Activated T-helper 17 cell treated with anti-CD3 and anti-CD28 coated beads, Interleukin-2, amount 50 U/mL, for 72 hours (primary cell): ENCODE measurements around the gene PDIA2. TPM values are rescaled to one million over a fixed set of nuclear protein-coding genes. Genes with fewer than 3 reads are reported as not detected.

Experiments used
- ATAC-seq: fragments of 150-1000 bp; cut with Tn5 transposase; replicated peaks from 2 replicates; pipeline ENCODE4 v1.10.0; 2021; ENCODE audit warnings: mild to moderate bottlenecking, moderate library complexity
- H3K27ac Mint-ChIP-seq: one replicate; pipeline ENCODE4 v1.8.0; 2022; ENCODE audit warnings: mixed read lengths
- H3K27me3 Mint-ChIP-seq: one replicate; pipeline ENCODE4 v1.8.0; 2022; ENCODE audit warnings: mixed read lengths
- H3K36me3 Mint-ChIP-seq: one replicate; pipeline ENCODE4 v1.8.0; 2022; ENCODE audit warnings: low read depth, mild to moderate bottlenecking, mixed read lengths
- H3K4me1 Mint-ChIP-seq: one replicate; pipeline ENCODE4 v1.8.0; 2022; ENCODE audit warnings: mixed read lengths
- H3K4me3 Mint-ChIP-seq: one replicate; pipeline ENCODE4 v1.8.0; 2022; ENCODE audit warnings: mild to moderate bottlenecking, mixed read lengths
- H3K9me3 Mint-ChIP-seq: one replicate; pipeline ENCODE4 v1.8.0; 2022; ENCODE audit warnings: mixed read lengths
- total RNA-seq, 2 donors: library from RNA; stranded (reverse); gene quantifications; one replicate each; pipeline ENCODE4 v1.2.3, GENCODE V29; 2022

The PDIA2 gene
- total RNA-seq, 2 donors from 2014 or later: not detected

GRCh38 chr16:268141-269053 lies 14.6 kb upstream of the PDIA2 start:
- Mint-ChIP-seq H3K27me3 (no peaks in the 10 kb centered on the region), H3K4me1 (no peaks in the 10 kb centered on the region), H3K27ac (no peak overlapping the region), H3K9me3 (no peaks in the 10 kb centered on the region), H3K4me3 (no peak overlapping the region), H3K36me3 (no peaks in the 10 kb centered on the region)
- ATAC-seq: no peak

- H3K4me1 Mint-ChIP-seq: no peaks in the 10 kb centered on the region
- no peak overlapping the region for H3K4me3 Mint-ChIP-seq
- H3K27me3 Mint-ChIP-seq: no peaks in the 10 kb centered on the region
- no peaks in the 10 kb centered on the region for H3K36me3 Mint-ChIP-seq
- ATAC-seq: no peak
- H3K27ac Mint-ChIP-seq: no peak overlapping the region
- no peaks in the 10 kb centered on the region for H3K9me3 Mint-ChIP-seq
These were observed 13.7 kb upstream of the PDIA2 start for GRCh38 chr16:269061-269796.

DNA sequence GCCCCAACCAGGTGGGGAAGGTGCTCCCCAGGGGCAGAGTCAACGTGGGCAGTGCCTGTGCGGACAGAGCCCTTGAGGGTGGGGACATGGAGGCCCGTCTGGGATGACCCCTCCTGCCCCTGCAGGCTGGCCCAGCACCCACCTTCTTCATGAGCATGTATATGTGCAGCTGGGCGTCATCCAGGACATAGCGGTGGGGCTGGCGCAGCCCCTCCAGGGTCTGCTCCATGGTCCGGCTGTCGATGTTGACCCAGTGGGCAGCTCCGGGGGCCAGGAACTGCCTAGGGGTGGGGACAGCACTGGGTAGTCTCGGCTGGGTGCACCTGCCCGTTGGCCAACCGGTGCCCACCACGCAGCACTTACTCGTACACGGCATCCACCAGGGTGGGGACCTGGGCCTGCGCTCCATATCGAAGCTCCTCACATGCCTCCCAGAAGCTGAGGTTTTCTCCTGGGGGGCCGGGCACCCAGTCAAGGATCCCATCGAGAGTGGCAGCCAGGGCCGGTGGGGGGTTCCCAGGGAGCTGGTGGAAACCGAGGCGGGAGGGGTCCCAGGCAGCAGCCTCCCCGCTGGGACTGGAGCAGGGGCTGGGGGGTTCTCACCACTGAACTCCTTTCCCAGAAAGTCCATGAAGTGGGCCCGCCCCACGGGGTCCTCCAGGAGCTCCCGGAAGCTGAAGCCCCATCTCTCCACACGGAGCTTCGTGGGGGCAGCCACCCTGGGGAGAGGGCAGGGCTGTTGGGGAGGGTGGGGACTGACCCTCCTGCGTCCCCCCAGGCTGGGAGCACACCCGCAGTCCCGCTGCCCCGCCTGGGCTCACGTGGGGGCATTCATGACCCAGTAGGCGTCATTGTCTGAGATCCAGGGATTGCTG lies 12.3 kb upstream of the PDIA2 start:
- Mint-ChIP-seq H3K27me3 (no peaks in the 10 kb centered on the region), H3K4me3 (no peak overlapping the region)

DNA sequence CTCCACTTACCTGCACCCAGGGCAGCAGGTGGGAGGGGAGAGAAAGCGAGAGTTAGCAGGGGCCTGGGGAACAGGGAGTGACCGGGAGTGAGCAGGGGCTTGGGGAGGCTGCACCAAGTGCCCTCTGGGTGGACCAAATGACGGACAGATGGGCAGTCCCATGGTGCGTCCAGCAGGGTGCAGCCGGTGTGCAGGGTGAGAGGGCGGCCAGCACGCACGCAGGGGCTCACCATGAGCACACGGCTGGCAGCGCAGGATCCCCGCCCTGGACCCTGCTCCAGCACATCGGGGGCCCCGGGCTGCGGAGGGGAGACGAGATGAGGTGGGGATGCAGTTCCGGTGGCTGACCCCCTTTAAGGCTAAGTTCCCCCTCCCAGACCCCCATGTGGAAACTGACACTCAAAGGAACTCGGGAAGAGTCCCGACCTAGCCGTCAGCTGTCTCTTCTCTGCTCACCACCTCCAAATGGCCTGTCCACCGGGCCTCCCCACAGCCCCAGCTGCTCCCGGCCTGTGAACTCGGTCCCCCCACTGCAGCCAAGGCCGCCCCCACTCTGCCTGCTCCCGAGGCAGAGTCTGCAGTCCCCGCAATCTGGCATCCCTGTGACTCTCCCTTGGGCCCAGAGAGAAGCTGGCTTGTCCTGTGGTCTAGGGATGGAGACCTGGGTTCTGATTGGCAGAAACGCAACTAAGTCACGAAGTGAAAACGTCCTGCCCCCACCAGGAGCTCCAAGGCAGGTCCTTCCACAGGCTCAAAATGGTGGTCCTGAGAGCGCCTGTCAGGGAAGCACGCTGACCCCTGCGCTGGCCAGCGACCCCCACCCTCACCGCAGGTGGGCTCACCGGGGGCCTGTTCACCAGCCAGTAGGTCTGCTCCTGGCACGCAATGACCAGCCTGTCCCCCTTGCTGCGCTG lies 10.1 kb upstream of the PDIA2 start:
- H3K27me3 Mint-ChIP-seq: peaks cover 3% of the 10 kb centered on the region
- no peak overlapping the region for H3K4me3 Mint-ChIP-seq
- no peak overlapping the region for H3K27ac Mint-ChIP-seq
- no peaks in the 10 kb centered on the region for H3K36me3 Mint-ChIP-seq
- ATAC-seq: no peak
- no peaks in the 10 kb centered on the region for H3K4me1 Mint-ChIP-seq
- H3K9me3 Mint-ChIP-seq: no peaks in the 10 kb centered on the region

More for the DNA sequence above, 12.3 kb upstream of the PDIA2 start:
- no peaks in the 10 kb centered on the region for H3K36me3 Mint-ChIP-seq
- no peaks in the 10 kb centered on the region for H3K4me1 Mint-ChIP-seq
- H3K9me3 Mint-ChIP-seq: no peaks in the 10 kb centered on the region
- H3K27ac Mint-ChIP-seq: no peak overlapping the region
- ATAC-seq: no peak

- H3K36me3 Mint-ChIP-seq: no peaks in the 10 kb centered on the region
- peak; percentile 37 for ATAC-seq
These were observed 9.2 kb upstream of the PDIA2 start for GRCh38 chr16:273547-274421.

GRCh38 chr16:275041-275641 lies 7.8 kb upstream of the PDIA2 start:
- Mint-ChIP-seq H3K4me3 (no peak overlapping the region), H3K27ac (no peak overlapping the region), H3K4me1 (no peaks in the 10 kb centered on the region), H3K36me3 (no peaks in the 10 kb centered on the region), H3K27me3 (peaks cover 3% of the 10 kb centered on the region), H3K9me3 (no peaks in the 10 kb centered on the region)
- ATAC-seq: peak; percentile 36

More at GRCh38 chr16:273547-274421, 9.2 kb upstream of the PDIA2 start:
- Mint-ChIP-seq H3K4me3 (no peak overlapping the region), H3K27me3 (peaks cover 3% of the 10 kb centered on the region), H3K9me3 (no peaks in the 10 kb centered on the region), H3K4me1 (no peaks in the 10 kb centered on the region), H3K27ac (no peak overlapping the region)

DNA sequence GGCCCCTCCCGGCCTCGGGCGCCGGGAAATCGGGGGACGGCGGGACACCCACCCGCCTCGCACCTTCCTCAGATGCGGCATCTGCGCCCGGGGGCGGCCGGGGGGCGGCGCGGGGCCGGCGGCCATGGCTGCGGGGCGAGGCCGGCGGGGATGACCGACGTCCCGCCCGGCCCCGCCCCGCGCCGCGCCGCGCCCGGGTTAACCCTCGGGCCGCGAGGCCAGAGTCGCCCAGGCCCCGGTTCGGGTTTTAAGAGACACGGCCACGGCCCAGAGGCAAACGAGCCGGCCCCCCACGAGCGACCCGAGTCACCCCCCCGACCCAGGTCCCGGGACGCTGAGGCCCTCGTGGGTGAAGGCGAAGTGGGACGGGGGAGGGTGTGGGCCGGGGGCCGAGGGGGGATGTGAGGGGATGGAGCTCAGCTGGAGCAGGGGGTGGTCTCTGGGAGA lies 7.2 kb upstream of the PDIA2 start, which contains the start of gene RGS11:
RGS11 (minus strand) TSS at position 159 of the 447 bp plus-strand sequence; CDS start at position 126, 33 bp downstream.
- no peak for ATAC-seq
- no peaks in the 10 kb centered on the region for H3K4me1 Mint-ChIP-seq
- peaks cover 3% of the 10 kb centered on the region for H3K27me3 Mint-ChIP-seq
- H3K27ac Mint-ChIP-seq: no peak within 1 kb of the TSS
- no peaks in the 10 kb centered on the region for H3K9me3 Mint-ChIP-seq
- H3K36me3 Mint-ChIP-seq: no peaks in the 10 kb centered on the region
- peak within 1 kb of the TSS; percentile 50 for H3K4me3 Mint-ChIP-seq

GRCh38 chr16:276426-277077 lies 6.4 kb upstream of the PDIA2 start:
- no peak for ATAC-seq
- H3K27me3 Mint-ChIP-seq: peaks cover 3% of the 10 kb centered on the region
- no peaks in the 10 kb centered on the region for H3K36me3 Mint-ChIP-seq
- peak overlapping the region; percentile 50 for H3K4me3 Mint-ChIP-seq
- no peaks in the 10 kb centered on the region for H3K4me1 Mint-ChIP-seq
- no peak overlapping the region for H3K27ac Mint-ChIP-seq
- no peaks in the 10 kb centered on the region for H3K9me3 Mint-ChIP-seq

DNA sequence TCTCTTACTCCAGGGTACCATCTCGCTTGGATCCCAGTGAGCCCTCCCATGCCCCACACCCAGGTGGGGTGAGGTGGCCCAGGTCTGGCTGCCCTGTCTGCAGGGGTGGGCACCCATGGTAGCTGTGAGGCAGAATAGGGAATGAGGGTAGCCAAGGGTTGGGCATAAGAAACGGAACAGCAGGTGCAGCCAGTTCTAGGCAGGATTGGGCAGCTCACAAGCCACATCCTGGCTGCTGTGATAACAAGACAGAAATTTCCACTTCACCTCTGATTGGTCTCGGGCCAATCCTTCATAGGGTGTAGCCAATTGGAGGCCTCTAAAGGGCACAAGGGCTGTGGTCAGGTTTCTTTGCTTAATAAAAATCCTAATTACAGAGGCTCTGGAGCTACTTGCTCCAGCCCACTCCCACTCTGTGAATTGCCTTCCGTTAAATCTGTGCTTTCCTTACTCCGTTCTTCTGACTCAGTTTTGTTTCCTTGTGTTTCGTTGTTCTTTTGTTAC lies 4.0 kb upstream of the PDIA2 start:
- Mint-ChIP-seq H3K9me3 (no peaks in the 10 kb centered on the region), H3K27ac (no peak overlapping the region), H3K4me1 (no peaks in the 10 kb centered on the region), H3K36me3 (no peaks in the 10 kb centered on the region), H3K27me3 (peaks cover 3% of the 10 kb centered on the region), H3K4me3 (no peak overlapping the region)
- ATAC-seq: peak; percentile 37

DNA sequence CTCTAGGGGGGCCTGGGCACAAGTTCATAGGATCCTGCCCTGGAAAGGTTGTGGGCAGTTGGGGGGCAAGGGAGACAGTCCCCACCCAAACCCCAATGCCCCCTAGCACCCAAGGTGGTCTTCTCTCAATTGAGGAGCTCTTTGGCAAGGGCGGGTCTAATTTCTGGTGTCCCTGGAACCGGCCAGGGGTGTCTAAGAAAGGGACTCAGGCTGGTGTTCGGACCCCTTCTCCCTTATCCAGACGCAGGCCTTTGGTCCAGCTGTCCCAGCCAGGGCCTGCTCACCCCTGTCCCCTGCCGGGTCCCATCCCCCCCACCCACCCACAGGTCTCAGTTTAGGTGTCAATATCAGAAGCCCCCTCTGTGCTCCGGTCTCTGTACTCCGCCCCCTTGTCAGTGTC lies 3.4 kb upstream of the PDIA2 start:
- H3K27ac Mint-ChIP-seq: no peak overlapping the region
- no peaks in the 10 kb centered on the region for H3K9me3 Mint-ChIP-seq
- H3K36me3 Mint-ChIP-seq: no peaks in the 10 kb centered on the region
- H3K27me3 Mint-ChIP-seq: peaks cover 3% of the 10 kb centered on the region
- no peak for ATAC-seq
- no peak overlapping the region for H3K4me3 Mint-ChIP-seq
- H3K4me1 Mint-ChIP-seq: no peaks in the 10 kb centered on the region

- Mint-ChIP-seq H3K27me3 (peaks cover 3% of the 10 kb centered on the region), H3K9me3 (no peaks in the 10 kb centered on the region), H3K4me3 (no peak overlapping the region), H3K36me3 (no peaks in the 10 kb centered on the region), H3K27ac (no peak overlapping the region), H3K4me1 (no peaks in the 10 kb centered on the region)
- no peak for ATAC-seq
These were observed 2.9 kb upstream of the PDIA2 start for GRCh38 chr16:280005-280460.

DNA sequence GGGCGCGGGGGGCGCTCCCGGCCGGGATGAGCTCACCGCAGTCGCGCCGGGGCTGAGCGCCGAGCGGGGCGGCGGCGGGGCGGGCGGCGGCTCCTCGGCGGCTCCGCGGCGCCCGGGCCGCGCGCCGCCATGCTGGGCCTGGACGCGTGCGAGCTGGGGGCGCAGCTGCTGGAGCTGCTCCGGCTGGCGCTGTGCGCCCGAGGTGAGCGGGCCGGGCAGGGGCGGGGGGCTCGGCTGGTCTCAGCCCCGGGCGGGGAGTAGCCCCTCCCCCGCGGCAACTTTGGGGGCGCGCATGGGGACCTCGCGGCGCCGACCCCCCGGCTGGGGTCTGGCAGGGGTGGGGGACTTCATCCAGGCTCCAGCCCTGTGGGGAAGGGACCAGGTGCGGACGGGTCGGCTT lies 2.4 kb upstream of the PDIA2 start, which contains the start of gene ARHGDIG:
ARHGDIG (plus strand) TSS at position 40 of the 400 bp plus-strand sequence; CDS start at position 130, 90 bp downstream.
- no peaks in the 10 kb centered on the region for H3K36me3 Mint-ChIP-seq
- ATAC-seq: no peak
- no peak within 1 kb of the TSS for H3K4me3 Mint-ChIP-seq
- no peaks in the 10 kb centered on the region for H3K4me1 Mint-ChIP-seq
- peaks cover 3% of the 10 kb centered on the region for H3K27me3 Mint-ChIP-seq
- H3K27ac Mint-ChIP-seq: no peak within 1 kb of the TSS
- no peaks in the 10 kb centered on the region for H3K9me3 Mint-ChIP-seq
